ENCODE measurements around the gene GPANK1. TPM values are rescaled to one million over a fixed set of nuclear protein-coding genes. Genes with fewer than 3 reads are reported as not detected.

GPANK1 gene
- total RNA-seq, 3 donors from 2014 or later (not counting 1 experiment from before 2014, with no cell fraction given): 16.0 to 20.3 (median 18.2) TPM

GRCh38 chr6:31687321-31687720 lies 22.5 kb upstream of the GPANK1 start:
- Histone ChIP-seq H3K9me3 (ENCODE audit: control insufficient read depth, insufficient read depth, low read length) (no peaks in the 10 kb centered on the region), H3K36me3 (ENCODE audit: control insufficient read depth, insufficient read depth, low read length) (peaks cover 52% of the 10 kb centered on the region), H3K27ac (ENCODE audit: low read length) (no peak overlapping the region), H3K4me3 (ENCODE audit: low read length) (no peak overlapping the region), H3K4me1 (ENCODE audit: control insufficient read depth, insufficient read depth, low read length) (peaks cover 10% of the 10 kb centered on the region), H3K27me3 (ENCODE audit: control insufficient read depth, insufficient read depth, low read length) (no peaks in the 10 kb centered on the region)
- Mint-ChIP-seq H3K27ac (no peak overlapping the region), H3K9me3 (no peaks in the 10 kb centered on the region), H3K4me3 (no peak overlapping the region), H3K4me1 (peaks cover 0 to 7% of the 10 kb centered on the region in 2 donors), H3K36me3 (no peaks in the 10 kb centered on the region), H3K27me3 (ENCODE audit: low read depth in 2 of 2) (no peaks in the 10 kb centered on the region)
- TF ChIP-seq CTCF (IDR thresholded peaks at IDR 0.05): no peak
- DNase-seq (no peak), ATAC-seq (no peak)
- intact Hi-C loops (cut with micrococcal nuclease): no loop called here
- 94% methylated on average over 8 of the region's 8 CpGs for WGBS (ENCODE audit: insufficient coverage)

- 92% methylated on average over 5 of the region's 5 CpGs for WGBS (ENCODE audit: insufficient coverage)
- H3K4me1 ChIP-seq (ENCODE audit: control insufficient read depth, insufficient read depth, low read length): peaks cover 14% of the 10 kb centered on the region
- no peaks in the 10 kb centered on the region for H3K36me3 Mint-ChIP-seq
- H3K4me3 ChIP-seq (ENCODE audit: low read length): no peak overlapping the region
- DNase-seq: no peak
- no peak for ATAC-seq
- peak overlapping the region in 1 of 2 donors; percentile 26 for H3K27ac Mint-ChIP-seq
- intact Hi-C loops (cut with micrococcal nuclease): no loop called here
- peaks cover 46% of the 10 kb centered on the region for H3K36me3 ChIP-seq (ENCODE audit: control insufficient read depth, insufficient read depth, low read length)
- H3K9me3 Mint-ChIP-seq: no peaks in the 10 kb centered on the region
- H3K9me3 ChIP-seq (ENCODE audit: control insufficient read depth, insufficient read depth, low read length): no peaks in the 10 kb centered on the region
- no peaks in the 10 kb centered on the region for H3K27me3 ChIP-seq (ENCODE audit: control insufficient read depth, insufficient read depth, low read length)
- no peaks in the 10 kb centered on the region for H3K27me3 Mint-ChIP-seq (ENCODE audit: low read depth in 2 of 2)
- H3K27ac ChIP-seq (ENCODE audit: low read length): no peak overlapping the region
- peaks cover 3 to 10% of the 10 kb centered on the region in 2 donors for H3K4me1 Mint-ChIP-seq
- TF ChIP-seq CTCF (IDR thresholded peaks at IDR 0.05): no peak
- no peak overlapping the region for H3K4me3 Mint-ChIP-seq
These were observed 21.7 kb upstream of the GPANK1 start for GRCh38 chr6:31686483-31686882.

- Mint-ChIP-seq H3K4me1 (peaks cover 19 to 22% of the 10 kb centered on the region in 2 donors), H3K27ac (peak overlapping the region in 1 of 2 donors; percentile 52), H3K9me3 (no peaks in the 10 kb centered on the region), H3K4me3 (no peak overlapping the region), H3K36me3 (no peaks in the 10 kb centered on the region), H3K27me3 (ENCODE audit: low read depth in 2 of 2) (no peaks in the 10 kb centered on the region)
- intact Hi-C loops (cut with micrococcal nuclease): loop anchor here (5.0 kb wide), 1 partner anchor 54 kb away; the partner anchor contains the start of gene CLIC1
- ATAC-seq: no peak
- no peak for DNase-seq
- H3K27me3 ChIP-seq (ENCODE audit: control insufficient read depth, insufficient read depth, low read length): no peaks in the 10 kb centered on the region
- H3K27ac ChIP-seq (ENCODE audit: low read length): no peak overlapping the region
- no peak for TF ChIP-seq CTCF (IDR thresholded peaks at IDR 0.05)
- WGBS (ENCODE audit: insufficient coverage): 96% methylated on average over 13 of the region's 13 CpGs
- peaks cover 18% of the 10 kb centered on the region for H3K36me3 ChIP-seq (ENCODE audit: control insufficient read depth, insufficient read depth, low read length)
- H3K9me3 ChIP-seq (ENCODE audit: control insufficient read depth, insufficient read depth, low read length): no peaks in the 10 kb centered on the region
- no peak overlapping the region for H3K4me3 ChIP-seq (ENCODE audit: low read length)
- H3K4me1 ChIP-seq (ENCODE audit: control insufficient read depth, insufficient read depth, low read length): peaks cover 30% of the 10 kb centered on the region
These were observed 18.8 kb upstream of the GPANK1 start for GRCh38 chr6:31683591-31683990.

GRCh38 chr6:31681135-31681671 lies 16.4 kb upstream of the GPANK1 start:
- H3K27me3 Mint-ChIP-seq (ENCODE audit: low read depth in 2 of 2): peaks cover 0 to 3% of the 10 kb centered on the region in 2 donors
- peak in 1 of 2 donors; percentile 68 for DNase-seq
- Histone ChIP-seq H3K27ac (ENCODE audit: low read length) (peak overlapping the region; percentile 14), H3K4me1 (ENCODE audit: control insufficient read depth, insufficient read depth, low read length) (peaks cover 30% of the 10 kb centered on the region), H3K4me3 (ENCODE audit: low read length) (peak overlapping the region; percentile 56), H3K36me3 (ENCODE audit: control insufficient read depth, insufficient read depth, low read length) (no peaks in the 10 kb centered on the region), H3K27me3 (ENCODE audit: control insufficient read depth, insufficient read depth, low read length) (no peaks in the 10 kb centered on the region), H3K9me3 (ENCODE audit: control insufficient read depth, insufficient read depth, low read length) (no peaks in the 10 kb centered on the region)
- peak overlapping the region; percentile 93 for H3K4me3 Mint-ChIP-seq
- no peaks in the 10 kb centered on the region for H3K36me3 Mint-ChIP-seq
- intact Hi-C loops (cut with micrococcal nuclease): loop anchor here (5.0 kb wide), 1 partner anchor 56 kb away; the partner anchor contains the start of gene CLIC1
- peaks cover 19 to 23% of the 10 kb centered on the region in 2 donors for H3K4me1 Mint-ChIP-seq
- ATAC-seq: peak; percentile 41 to 59 (median 44)
- no peaks in the 10 kb centered on the region for H3K9me3 Mint-ChIP-seq
- peak; percentile 14 for TF ChIP-seq CTCF (IDR thresholded peaks at IDR 0.05)
- WGBS (ENCODE audit: insufficient coverage): 1% methylated on average over 40 of the region's 40 CpGs
- H3K27ac Mint-ChIP-seq: peak overlapping the region; percentile 78 to 79
